GM23248 (cell line): ENCODE measurements around the gene SLC25A26. TPM values are rescaled to one million over a fixed set of nuclear protein-coding genes. Genes with fewer than 3 reads are reported as not detected.

ENCODE experiments used
- DNase-seq: peaks from one replicate; pipeline ENCODE4 v3.0.0-alpha.2; 2015
- H2AFZ ChIP-seq: fragments of 200-600 bp; sonication (generic); 2 replicates; pipeline ENCODE4 v1.6.1; 2016; ENCODE audit warnings: antibody characterized with exemption
- H3F3A ChIP-seq: fragments of 200-600 bp; sonication (generic); 2 replicates; pipeline ENCODE4 v1.6.1; 2016; ENCODE audit warnings: mild to moderate bottlenecking, antibody characterized with exemption, mixed run types; ENCODE audit not compliant: insufficient read depth
- H3K27ac ChIP-seq: fragments of 200-600 bp; sonication (generic); 2 replicates; pipeline ENCODE4 v1.5.1; 2016; ENCODE audit warnings: mild to moderate bottlenecking
- H3K27me3 ChIP-seq: fragments of 200-600 bp; sonication (generic); replicated peaks from 2 replicates; pipeline ENCODE4 v1.6.1; 2016; ENCODE audit warnings: mild to moderate bottlenecking; ENCODE audit not compliant: insufficient read depth
- H3K36me3 ChIP-seq: fragments of 200-600 bp; sonication (generic); 2 replicates; pipeline ENCODE4 v1.6.1; 2016; ENCODE audit warnings: low read depth, mild to moderate bottlenecking
- H3K4me1 ChIP-seq: fragments of 200-600 bp; sonication (generic); 2 replicates; pipeline ENCODE4 v1.6.1; 2016; ENCODE audit warnings: mild to moderate bottlenecking; ENCODE audit not compliant: insufficient read depth
- H3K4me2 ChIP-seq: fragments of 200-600 bp; sonication (generic); one replicate; pipeline ENCODE4 v1.6.1; 2016; ENCODE audit warnings: mild to moderate bottlenecking; ENCODE audit not compliant: unreplicated experiment
- H3K4me3 ChIP-seq: fragments of 200-600 bp; sonication (generic); 2 replicates; pipeline ENCODE4 v1.5.1; 2016; ENCODE audit warnings: mild to moderate bottlenecking
- H3K79me2 ChIP-seq: fragments of 200-600 bp; sonication (generic); 2 replicates; pipeline ENCODE4 v1.6.1; 2016; ENCODE audit warnings: mild to moderate bottlenecking; ENCODE audit not compliant: insufficient read depth
- H3K9ac ChIP-seq: fragments of 200-600 bp; sonication (generic); 2 replicates; pipeline ENCODE4 v1.6.1; 2016; ENCODE audit warnings: mild to moderate bottlenecking
- H3K9me2 ChIP-seq: fragments of 200-600 bp; sonication (generic); 2 replicates; pipeline ENCODE4 v1.6.1; 2016; ENCODE audit warnings: mixed run types, mild to moderate bottlenecking, moderate library complexity; ENCODE audit not compliant: insufficient read depth
- H3K9me3 ChIP-seq: fragments of 200-600 bp; sonication (generic); one replicate; pipeline ENCODE4 v1.6.1; 2017; ENCODE audit warnings: low read depth
- H4K20me1 ChIP-seq: fragments of 200-600 bp; sonication (generic); 2 replicates; pipeline ENCODE4 v1.6.0; 2016; ENCODE audit not compliant: insufficient read depth
- EZH2 ChIP-seq: fragments of 200-600 bp; sonication (generic); IDR thresholded peaks from 2 replicates; pipeline ENCODE4 v1.6.1; 2018; ENCODE audit warnings: antibody characterized with exemption, mild to moderate bottlenecking; ENCODE audit not compliant: insufficient read depth, poor library complexity, severe bottlenecking
- EZH2phosphoT487 ChIP-seq: fragments of 200-600 bp; sonication (generic); IDR thresholded peaks from 2 replicates; pipeline ENCODE4 v1.6.1; 2018; ENCODE audit warnings: antibody characterized with exemption, moderate library complexity, mild to moderate bottlenecking, low read depth; ENCODE audit not compliant: insufficient read depth
- WGBS, 2 experiments: methylation state at CpG; one replicate each; pipeline ENCODE4 v1.1.6; 2015 to 2017; ENCODE audit warnings: low lambda C conversion rate in 2 of 2, low coverage in 1 of 2; ENCODE audit errors: missing lambda C conversion rate in 2 of 2; 5-methylcytosine and 5-hydroxymethylcytosine counted together
- in situ Hi-C: fragments of 300-500 bp; cut with MboI; formaldehyde crosslinking; loops from 2 replicates; pipeline ENCODE4 v1.15.0; 2020
- polyA plus RNA-seq: library from polyadenylated mRNA; unstranded; fragments of >200 nt; fragmentation: Nextera tagmentation; extraction: Ambion mirVana; gene quantifications from 2 replicates; pipeline ENCODE4 v1.2.1, GENCODE V29; 2016
- total RNA-seq: library from RNA; depleted of rRNA; stranded (reverse); fragments of >200 nt; shearing (Covaris generic); gene quantifications from 2 replicates; pipeline ENCODE4 v1.2.3, GENCODE V29; 2014

Gene SLC25A26
- total and polyA plus RNA-seq, 2 experiments from 2014 or later: 25.2 to 26.9 TPM

DNA sequence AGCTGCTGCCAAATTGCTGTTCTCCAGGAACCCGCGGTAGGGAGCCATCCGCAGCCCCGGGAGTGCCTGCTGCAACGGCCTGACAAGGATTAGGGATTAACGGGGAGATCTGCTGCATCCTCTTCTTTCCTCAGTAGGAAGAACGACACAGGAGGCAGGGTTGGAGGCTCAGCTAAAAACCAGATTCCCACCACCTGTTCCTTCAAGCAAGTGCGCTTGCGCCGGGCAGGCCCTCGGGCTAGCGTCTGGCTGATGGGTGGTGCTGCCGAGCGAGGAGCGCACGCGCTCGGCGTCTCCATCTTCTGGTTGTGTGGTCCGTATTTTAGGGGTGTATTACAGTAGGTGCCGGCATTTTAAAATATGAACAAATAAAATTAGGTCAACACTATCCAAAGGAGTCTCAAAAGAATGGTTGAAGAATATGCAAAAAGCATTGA is 25.4 kb upstream of the SLC25A26 start:
- peak; percentile 76 for DNase-seq
- in situ Hi-C loops: loop anchor here (25.0 kb wide), 2 partner anchors 758 to 1683 kb away; no protein-coding TSS in a partner anchor
- no peaks in the 10 kb centered on the region for H3K9me3 ChIP-seq
- H3F3A ChIP-seq: no peaks in the 10 kb centered on the region
- 0 out of 2 replicates have a peak, but pooled peaks cover under 1% of the 10 kb centered on the region for H3K27me3 ChIP-seq
- no peak for TF ChIP-seq EZH2
- no peak for TF ChIP-seq EZH2phosphoT487
- no peaks in the 10 kb centered on the region for H4K20me1 ChIP-seq
- peak overlapping the region; percentile 63 for H3K4me3 ChIP-seq
- H3K9ac ChIP-seq: no peak overlapping the region
- peak overlapping the region; percentile 90 for H3K4me2 ChIP-seq
- 2 to 3% methylated on average over 20 of the region's 21 CpGs for WGBS, 2 experiments
- no peaks in the 10 kb centered on the region for H3K79me2 ChIP-seq
- no peaks in the 10 kb centered on the region for H3K4me1 ChIP-seq
- H3K36me3 ChIP-seq: no peaks in the 10 kb centered on the region
- H3K27ac ChIP-seq: no peak overlapping the region
- no peaks in the 10 kb centered on the region for H3K9me2 ChIP-seq
- H2AFZ ChIP-seq: peak overlapping the region; percentile 49

DNA sequence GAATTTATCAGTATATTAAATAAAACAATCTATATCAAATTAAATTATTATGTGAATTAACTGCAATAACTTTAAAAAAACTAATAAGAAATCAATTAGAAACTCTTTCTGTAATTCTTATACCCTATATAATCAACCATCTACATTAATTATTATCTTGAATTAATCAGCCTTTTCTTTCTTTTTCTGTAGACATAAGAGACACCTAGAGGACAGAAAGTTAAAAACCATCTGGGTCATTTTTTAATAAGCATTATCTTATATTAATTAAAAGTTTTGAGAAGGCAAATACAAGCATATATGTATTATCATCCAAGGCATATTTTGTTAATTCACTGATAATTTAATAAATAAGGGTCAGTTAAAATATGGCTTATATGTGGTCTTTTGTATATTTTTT is 24.2 kb upstream of the SLC25A26 start:
- no peak overlapping the region for H3K4me3 ChIP-seq
- TF ChIP-seq EZH2 (no peak), EZH2phosphoT487 (no peak)
- H3K9me3 ChIP-seq: no peaks in the 10 kb centered on the region
- H3K4me2 ChIP-seq: no peak overlapping the region
- H3K9ac ChIP-seq: no peak overlapping the region
- no peaks in the 10 kb centered on the region for H3K4me1 ChIP-seq
- no peaks in the 10 kb centered on the region for H3K79me2 ChIP-seq
- H3K9me2 ChIP-seq: no peaks in the 10 kb centered on the region
- no peaks in the 10 kb centered on the region for H3F3A ChIP-seq
- no peak overlapping the region for H2AFZ ChIP-seq
- H3K36me3 ChIP-seq: no peaks in the 10 kb centered on the region
- peak; percentile 39 for DNase-seq
- H3K27ac ChIP-seq: no peak overlapping the region
- peaks cover 6% of the 10 kb centered on the region; the same call in 1 of the 2 replicates for H3K27me3 ChIP-seq
- no peaks in the 10 kb centered on the region for H4K20me1 ChIP-seq
- in situ Hi-C loops: loop anchor here (25.0 kb wide), 2 partner anchors 759 to 1684 kb away; no protein-coding TSS in a partner anchor

DNA sequence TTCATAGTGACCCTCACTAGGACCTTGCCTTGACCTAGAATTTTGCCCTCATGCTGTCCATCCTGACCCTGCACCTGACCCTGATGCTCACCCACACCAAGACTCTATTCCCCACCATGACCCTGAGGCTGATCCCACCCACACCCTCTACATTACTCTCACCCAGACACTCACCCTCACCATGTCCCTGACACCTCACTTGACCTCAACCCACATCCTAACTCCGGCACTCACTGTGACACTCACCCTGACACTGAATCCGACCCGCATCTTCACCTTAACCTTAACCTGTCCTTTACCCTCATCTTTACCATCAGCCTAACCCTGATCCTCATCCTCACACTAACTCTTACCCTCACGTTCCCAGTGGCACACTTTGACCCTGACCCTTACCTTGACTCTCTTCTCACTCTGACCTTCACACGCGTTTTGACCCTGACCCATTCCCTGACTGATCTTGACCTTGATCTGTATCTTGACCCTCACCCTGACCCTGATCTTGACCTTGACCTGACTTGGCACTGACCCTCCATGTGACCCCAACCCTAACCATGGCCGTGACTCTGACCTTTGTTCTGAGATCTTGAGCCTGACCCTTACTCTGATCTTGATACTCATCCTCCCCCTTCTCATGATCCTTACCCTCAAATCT is 22.2 kb upstream of the SLC25A26 start:
- Histone ChIP-seq H3K9me2 (no peaks in the 10 kb centered on the region), H2AFZ (no peak overlapping the region), H3K4me1 (no peaks in the 10 kb centered on the region), H3K27ac (no peak overlapping the region), H3K79me2 (no peaks in the 10 kb centered on the region), H3K4me2 (no peak overlapping the region), H3F3A (no peaks in the 10 kb centered on the region), H3K36me3 (no peaks in the 10 kb centered on the region), H4K20me1 (no peaks in the 10 kb centered on the region), H3K9me3 (no peaks in the 10 kb centered on the region), H3K27me3 (peaks cover 15% of the 10 kb centered on the region; the same call in 1 of the 2 replicates), H3K4me3 (no peak overlapping the region), H3K9ac (no peak overlapping the region)
- TF ChIP-seq EZH2phosphoT487: no peak
- TF ChIP-seq EZH2: no peak
- 55 to 57% methylated on average over 7 of the region's 7 CpGs for WGBS, 2 experiments
- no peak for DNase-seq
- in situ Hi-C loops: loop anchor here (25.0 kb wide), 2 partner anchors 761 to 1686 kb away; no protein-coding TSS in a partner anchor

DNA sequence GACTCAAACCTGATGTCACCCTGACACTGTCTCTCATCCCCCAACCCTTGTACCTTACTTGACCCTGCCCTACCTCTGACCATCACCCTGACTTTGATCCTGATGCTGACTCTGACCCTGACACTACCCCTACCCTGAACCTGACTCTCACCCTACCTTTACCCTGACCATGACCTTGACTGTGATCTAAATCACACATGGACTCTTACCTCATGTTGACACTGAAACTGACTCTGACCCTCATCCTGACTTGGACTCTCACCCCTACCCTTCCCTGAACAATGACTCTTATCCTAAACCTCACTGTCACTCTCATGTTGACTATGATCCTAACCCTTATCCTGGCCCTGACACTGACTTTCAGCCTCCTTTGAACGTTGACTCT is 21.7 kb upstream of the SLC25A26 start:
- no peak overlapping the region for H3K4me3 ChIP-seq
- no peaks in the 10 kb centered on the region for H3K79me2 ChIP-seq
- H3K27me3 ChIP-seq: peaks cover 17% of the 10 kb centered on the region; the same call in 1 of the 2 replicates
- no peaks in the 10 kb centered on the region for H4K20me1 ChIP-seq
- H3K4me1 ChIP-seq: no peaks in the 10 kb centered on the region
- no peaks in the 10 kb centered on the region for H3K9me2 ChIP-seq
- DNase-seq: no peak
- in situ Hi-C loops: loop anchor here (25.0 kb wide), 2 partner anchors 762 to 1687 kb away; no protein-coding TSS in a partner anchor
- TF ChIP-seq EZH2 (no peak), EZH2phosphoT487 (no peak)
- WGBS, 2 experiments: 56 to 70% methylated on average over 1 of the region's 1 CpG
- H3K27ac ChIP-seq: no peak overlapping the region
- H3K9me3 ChIP-seq: no peaks in the 10 kb centered on the region
- H2AFZ ChIP-seq: no peak overlapping the region
- H3K36me3 ChIP-seq: no peaks in the 10 kb centered on the region
- H3F3A ChIP-seq: no peaks in the 10 kb centered on the region
- H3K9ac ChIP-seq: no peak overlapping the region
- H3K4me2 ChIP-seq: no peak overlapping the region
